H9 (cell line): ENCODE measurements around the gene RAI14. TPM values are rescaled to one million over a fixed set of nuclear protein-coding genes. Genes with fewer than 3 reads are reported as not detected.
"Not testable (repeated sequence)": the region's sequence is repeated elsewhere in the genome, so short reads cannot be mapped to it uniquely, and the experiment has no call there.

Experiments used
- DNase-seq: peaks from one replicate; pipeline ENCODE4 v3.0.0-alpha.2; 2017
- H2AFZ ChIP-seq: one replicate; pipeline ENCODE4 v1.6.1; 2013; ENCODE audit warnings: mild to moderate bottlenecking, low read length, control low read depth, moderate library complexity
- H2AK5ac ChIP-seq: 2 replicates; pipeline ENCODE4 v1.6.1; 2013; ENCODE audit warnings: low read length, control low read depth, mixed read lengths; ENCODE audit not compliant: insufficient read length
- H2BK120ac ChIP-seq: one replicate; pipeline ENCODE4 v1.6.1; 2013; ENCODE audit warnings: low read depth, mild to moderate bottlenecking, low read length, control low read depth, inconsistent platforms; ENCODE audit not compliant: poor library complexity, severe bottlenecking
- H2BK12ac ChIP-seq: 2 replicates; pipeline ENCODE4 v1.6.1; 2013; ENCODE audit warnings: low read length, control low read depth, mixed read lengths, low read depth; ENCODE audit not compliant: insufficient read length
- H2BK15ac ChIP-seq: 2 replicates; pipeline ENCODE4 v1.6.1; 2013; ENCODE audit warnings: low read depth, low read length, control low read depth
- H2BK20ac ChIP-seq: one replicate; pipeline ENCODE4 v1.6.1; 2013; ENCODE audit warnings: low read depth, mild to moderate bottlenecking, low read length, control low read depth, inconsistent platforms; ENCODE audit not compliant: poor library complexity, severe bottlenecking
- H2BK5ac ChIP-seq: 2 replicates; pipeline ENCODE4 v1.6.1; 2013; ENCODE audit warnings: low read length, control low read depth, mixed read lengths; ENCODE audit not compliant: insufficient read length
- H3K14ac ChIP-seq: 2 replicates; pipeline ENCODE4 v1.6.1; 2013; ENCODE audit warnings: low read length, control low read depth; ENCODE audit not compliant: insufficient read depth
- H3K18ac ChIP-seq: 2 replicates; pipeline ENCODE4 v1.6.1; 2013; ENCODE audit warnings: low read depth, mild to moderate bottlenecking, mixed read lengths, low read length, control low read depth; ENCODE audit not compliant: insufficient read length
- H3K23ac ChIP-seq: 2 replicates; pipeline ENCODE4 v1.6.1; 2013; ENCODE audit warnings: low read length, control low read depth, mixed read lengths, low read depth; ENCODE audit not compliant: insufficient read length
- H3K23me2 ChIP-seq: 2 replicates; pipeline ENCODE4 v1.6.1; 2013; ENCODE audit warnings: low read depth, mild to moderate bottlenecking, mixed read lengths, low read length, control low read depth; ENCODE audit not compliant: insufficient read length, poor library complexity, severe bottlenecking
- H3K27ac ChIP-seq: 2 replicates; pipeline ENCODE4 v1.5.1; 2013; ENCODE audit warnings: low read length, control low read depth, mixed read lengths, low read depth; ENCODE audit not compliant: insufficient read length
- H3K27me3 ChIP-seq: 2 replicates; pipeline ENCODE4 v1.6.1; 2013; ENCODE audit warnings: low read length, control low read depth, inconsistent platforms; ENCODE audit not compliant: insufficient read depth
- H3K4ac ChIP-seq: 2 replicates; pipeline ENCODE4 v1.6.1; 2013; ENCODE audit warnings: low read depth, mild to moderate bottlenecking, control low read depth, inconsistent platforms, low read length, moderate library complexity
- H3K4me1 ChIP-seq: 2 replicates; pipeline ENCODE4 v1.6.1; 2013; ENCODE audit warnings: low read length, control low read depth, inconsistent platforms; ENCODE audit not compliant: insufficient read depth
- H3K4me2 ChIP-seq: 2 replicates; pipeline ENCODE4 v1.6.1; 2013; ENCODE audit warnings: low read length, control low read depth, mixed read lengths; ENCODE audit not compliant: insufficient read length, insufficient read depth
- H3K56ac ChIP-seq: 2 replicates; pipeline ENCODE4 v1.6.1; 2013; ENCODE audit warnings: low read depth, mild to moderate bottlenecking, mixed read lengths, low read length, control low read depth; ENCODE audit not compliant: insufficient read length
- H3K79me1 ChIP-seq: 2 replicates; pipeline ENCODE4 v1.6.1; 2013; ENCODE audit warnings: low read depth, mild to moderate bottlenecking, moderate library complexity, low read length, control low read depth, inconsistent platforms; ENCODE audit not compliant: insufficient read depth, poor library complexity, severe bottlenecking
- H3K79me2 ChIP-seq: 2 replicates; pipeline ENCODE4 v1.6.1; 2013; ENCODE audit warnings: low read length, control low read depth, inconsistent platforms; ENCODE audit not compliant: insufficient read depth
- H3K9ac ChIP-seq: 2 replicates; pipeline ENCODE4 v1.6.1; 2013; ENCODE audit warnings: low read length, control low read depth, mixed read lengths; ENCODE audit not compliant: insufficient read length; ENCODE audit errors: extremely low read depth
- H3K9me3 ChIP-seq: one replicate; pipeline ENCODE4 v1.6.1; 2013; ENCODE audit warnings: low read depth, low read length, inconsistent platforms; ENCODE audit not compliant: control insufficient read depth
- H3T11ph ChIP-seq: one replicate; pipeline ENCODE4 v1.6.1; 2013; ENCODE audit warnings: mild to moderate bottlenecking, low read length, control low read depth, inconsistent platforms
- H4K20me1 ChIP-seq: one replicate; pipeline ENCODE4 v1.6.1; 2013; ENCODE audit not compliant: control insufficient read depth, insufficient read length, insufficient read depth
- H4K5ac ChIP-seq: 2 replicates; pipeline ENCODE4 v1.6.1; 2013; ENCODE audit warnings: low read depth, mild to moderate bottlenecking, mixed read lengths, low read length, control low read depth; ENCODE audit not compliant: insufficient read length
- H4K8ac ChIP-seq: replicated peaks from 2 replicates; pipeline ENCODE4 v1.6.1; 2013; ENCODE audit warnings: low read length, control low read depth, mixed read lengths, low read depth; ENCODE audit not compliant: insufficient read length
- H4K91ac ChIP-seq: 2 replicates; pipeline ENCODE4 v1.6.1; 2013; ENCODE audit warnings: low read depth, mild to moderate bottlenecking, moderate library complexity, mixed read lengths, low read length, control low read depth; ENCODE audit not compliant: insufficient read length
- H3K27ac Mint-ChIP-seq, 3 experiments: 2 replicates in 2 of 3; 3 replicates in 1 of 3; pipeline ENCODE4 v1.8.0; 2020 to 2021; ENCODE audit warnings: mixed read lengths in 3 of 3, mild to moderate bottlenecking in 1 of 3, moderate library complexity in 1 of 3
- H3K27me3 Mint-ChIP-seq: 2 replicates; pipeline ENCODE4 v1.8.0; 2021; ENCODE audit warnings: low read depth, mild to moderate bottlenecking, moderate library complexity, mixed read lengths
- H3K36me3 Mint-ChIP-seq, 3 experiments: 2 replicates in 2 of 3; 3 replicates in 1 of 3; pipeline ENCODE4 v1.8.0; 2020 to 2021; ENCODE audit warnings: low read depth in 3 of 3, mixed read lengths in 3 of 3; ENCODE audit not compliant: insufficient read depth in 1 of 3
- H3K4me1 Mint-ChIP-seq, 2 experiments: 2 replicates each; pipeline ENCODE4 v1.8.0; 2020; ENCODE audit warnings: mixed read lengths in 2 of 2
- H3K4me3 Mint-ChIP-seq, 2 experiments: 2 replicates in 1 of 2; 3 replicates in 1 of 2; pipeline ENCODE4 v1.8.0; 2020 to 2021; ENCODE audit warnings: mild to moderate bottlenecking in 2 of 2, mixed read lengths in 2 of 2, moderate library complexity in 1 of 2
- H3K9me3 Mint-ChIP-seq, 2 experiments: 2 replicates in 1 of 2; 3 replicates in 1 of 2; pipeline ENCODE4 v1.8.0; 2020; ENCODE audit warnings: mild to moderate bottlenecking in 2 of 2, mixed read lengths in 2 of 2, moderate library complexity in 1 of 2
- WGBS: extraction: QIAGEN DNeasy Blood & Tissue Kit; methylation state at CpG from one replicate; pipeline ENCODE4 v1.1.7; 2013; ENCODE audit warnings: missing lambda C conversion rate, low lambda C conversion rate, mixed read lengths; ENCODE audit not compliant: insufficient read length; ENCODE audit errors: extremely low coverage; 5-methylcytosine and 5-hydroxymethylcytosine counted together
- total RNA-seq: library from RNA; stranded (reverse); gene quantifications from 2 replicates; pipeline ENCODE4 v1.2.1, GENCODE V29; 2021
- TF ChIP-seq, protein P1 (sequence below): fragments of 200-600 bp; sonication (generic); conservative IDR thresholded peaks from 3 replicates; pipeline ENCODE4 v1.8.0; 2021; ENCODE audit warnings: antibody characterized with exemption, mild to moderate bottlenecking

The RAI14 gene
- total RNA-seq, 1 experiment from 2014 or later = 127 TPM

DNA sequence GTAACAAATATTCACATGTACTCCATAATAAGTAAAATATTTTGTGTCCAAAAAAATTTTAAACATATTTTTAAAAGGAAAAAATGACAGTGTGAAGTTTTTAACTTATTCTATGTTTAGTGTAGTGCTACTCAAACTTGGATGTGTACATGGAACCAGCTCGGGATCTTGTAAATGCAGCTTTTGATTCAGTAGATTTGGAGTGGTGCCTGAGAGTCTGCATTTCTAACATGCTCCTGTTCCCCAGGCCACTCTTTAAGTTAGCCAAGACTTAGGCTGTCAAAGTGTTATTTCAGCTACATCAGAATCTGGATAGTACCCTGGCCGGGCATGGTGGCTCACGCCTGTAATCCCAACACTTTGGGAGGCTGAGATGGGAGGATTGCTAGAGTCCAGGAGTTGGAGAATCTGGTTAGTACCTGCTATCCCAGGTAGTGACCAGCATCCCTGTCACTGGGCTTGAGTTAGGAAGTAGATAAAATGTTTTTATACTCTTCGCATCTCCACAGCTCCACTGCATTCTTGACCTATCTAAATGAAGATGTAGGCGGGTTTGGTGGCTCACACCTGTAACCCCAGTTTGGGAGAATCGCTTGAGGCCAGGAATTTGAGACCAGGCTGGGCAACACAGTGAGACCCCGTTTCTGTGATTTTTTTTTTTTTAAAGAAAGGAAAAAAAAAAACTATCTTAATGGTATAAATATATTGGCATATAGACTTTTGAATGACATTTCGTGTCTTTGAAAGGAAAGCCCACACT lies 122.1 kb downstream of the RAI14 start:
- Histone ChIP-seq H3K14ac (no peak overlapping the region), H4K91ac (no peak overlapping the region), H2BK120ac (no peak overlapping the region), H3K4me1 (no peaks in the 10 kb centered on the region), H2BK20ac (no peak overlapping the region), H2BK5ac (no peak overlapping the region), H3K9ac (no peak overlapping the region), H2BK15ac (no peak overlapping the region), H3K4me2 (no peak overlapping the region), H2AK5ac (no peak overlapping the region), H3K9me3 (peaks cover 4% of the 10 kb centered on the region), H3K4ac (no peak overlapping the region), H3K27ac (no peak overlapping the region), H3K18ac (no peak overlapping the region), H3K23me2 (no peaks in the 10 kb centered on the region), H2BK12ac (no peak overlapping the region), H3K23ac (no peak overlapping the region), H3K79me1 (no peaks in the 10 kb centered on the region), H3K79me2 (no peaks in the 10 kb centered on the region), H4K5ac (no peak overlapping the region), H4K20me1 (no peaks in the 10 kb centered on the region), H3K56ac (no peak overlapping the region), H3K27me3 (no peaks in the 10 kb centered on the region), H4K8ac (no peak overlapping the region), H3T11ph (no peak overlapping the region), H2AFZ (no peak overlapping the region)
- TF ChIP-seq, protein P1, sequence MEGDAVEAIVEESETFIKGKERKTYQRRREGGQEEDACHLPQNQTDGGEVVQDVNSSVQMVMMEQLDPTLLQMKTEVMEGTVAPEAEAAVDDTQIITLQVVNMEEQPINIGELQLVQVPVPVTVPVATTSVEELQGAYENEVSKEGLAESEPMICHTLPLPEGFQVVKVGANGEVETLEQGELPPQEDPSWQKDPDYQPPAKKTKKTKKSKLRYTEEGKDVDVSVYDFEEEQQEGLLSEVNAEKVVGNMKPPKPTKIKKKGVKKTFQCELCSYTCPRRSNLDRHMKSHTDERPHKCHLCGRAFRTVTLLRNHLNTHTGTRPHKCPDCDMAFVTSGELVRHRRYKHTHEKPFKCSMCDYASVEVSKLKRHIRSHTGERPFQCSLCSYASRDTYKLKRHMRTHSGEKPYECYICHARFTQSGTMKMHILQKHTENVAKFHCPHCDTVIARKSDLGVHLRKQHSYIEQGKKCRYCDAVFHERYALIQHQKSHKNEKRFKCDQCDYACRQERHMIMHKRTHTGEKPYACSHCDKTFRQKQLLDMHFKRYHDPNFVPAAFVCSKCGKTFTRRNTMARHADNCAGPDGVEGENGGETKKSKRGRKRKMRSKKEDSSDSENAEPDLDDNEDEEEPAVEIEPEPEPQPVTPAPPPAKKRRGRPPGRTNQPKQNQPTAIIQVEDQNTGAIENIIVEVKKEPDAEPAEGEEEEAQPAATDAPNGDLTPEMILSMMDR = no peak
- H3K36me3 Mint-ChIP-seq = peaks cover 55 to 58% (median 55%) of the 10 kb centered on the region in 3 experiments
- no peak overlapping the region for H3K4me3 Mint-ChIP-seq
- no peak for DNase-seq
- no peak overlapping the region for H3K27ac Mint-ChIP-seq
- H3K4me1 Mint-ChIP-seq = no peaks in the 10 kb centered on the region
- no peaks in the 10 kb centered on the region for H3K27me3 Mint-ChIP-seq
- no CpG with 5 or more reads among the region's 8 CpGs for WGBS
- H3K9me3 Mint-ChIP-seq = peaks cover 33 to 61% of the 10 kb centered on the region in 2 experiments

DNA sequence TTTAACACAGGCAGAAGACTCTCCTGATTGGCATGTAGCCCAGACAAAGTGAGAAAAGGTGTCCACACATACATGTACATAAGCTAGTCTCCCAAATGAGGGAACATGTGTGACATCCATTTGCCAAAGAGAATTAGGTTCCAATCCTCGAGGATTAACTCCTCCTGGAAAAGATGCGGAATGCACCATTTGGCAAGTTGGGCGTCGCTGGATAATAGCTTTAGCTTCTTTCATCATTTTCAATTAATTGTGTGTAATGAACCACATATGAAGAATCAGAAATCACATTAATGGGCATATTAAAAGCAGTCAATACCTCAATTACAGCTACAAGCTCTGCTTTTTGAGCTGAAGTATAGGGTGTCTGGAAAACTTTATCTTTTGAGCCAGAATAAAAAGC lies 127.8 kb downstream of the RAI14 start:
- not testable (repeated sequence) for H2BK12ac ChIP-seq, H3K4me3 Mint-ChIP-seq, H3K79me1 ChIP-seq, H3K4ac ChIP-seq, H3K79me2 ChIP-seq, H3K56ac ChIP-seq, H4K5ac ChIP-seq, H2BK120ac ChIP-seq, H2BK15ac ChIP-seq, H4K8ac ChIP-seq, H3K23me2 ChIP-seq, H3K27ac Mint-ChIP-seq, H2BK5ac ChIP-seq, H2AFZ ChIP-seq, DNase-seq, H4K20me1 ChIP-seq, H3T11ph ChIP-seq, H3K4me1 ChIP-seq, H4K91ac ChIP-seq, H3K9ac ChIP-seq, H3K4me1 Mint-ChIP-seq, H3K14ac ChIP-seq, H3K27me3 Mint-ChIP-seq, H3K27me3 ChIP-seq, H2BK20ac ChIP-seq, H2AK5ac ChIP-seq, H3K23ac ChIP-seq, H3K27ac ChIP-seq, H3K18ac ChIP-seq, H3K4me2 ChIP-seq
- H3K9me3 ChIP-seq = peaks cover 15% of the 10 kb centered on the region
- H3K36me3 Mint-ChIP-seq = peaks cover 59 to 67% (median 64%) of the 10 kb centered on the region in 3 experiments
- H3K9me3 Mint-ChIP-seq = peaks cover 40 to 60% of the 10 kb centered on the region in 2 experiments
- no CpG with 5 or more reads among the region's 4 CpGs for WGBS
